SK-N-DZ (cell line): ENCODE data around the gene ANKRD36. TPM values are rescaled to one million over a fixed set of nuclear protein-coding genes. Genes with fewer than 3 reads are reported as not detected.
"Not testable (repeated sequence)": the region's sequence is repeated elsewhere in the genome, so short reads cannot be mapped to it uniquely, and the experiment has no call there.

Experiments used
- DNase-seq: peaks from one replicate; pipeline ENCODE4 v3.0.0-alpha.2; 2015; ENCODE audit warnings: low spot score
- polyA plus RNA-seq, 2 experiments: library from polyadenylated mRNA; depleted of rRNA; stranded (reverse); fragments of >200 nt; gene quantifications; 2 replicates each; pipeline ENCODE4 v1.2.3, GENCODE V29; 2014

ANKRD36 gene
- 4.1 and 6.9 TPM in 2 replicates for polyA plus RNA-seq (2014; cell fraction: cytosol; rRNA removed)
- 34.3 and 43.7 TPM in 2 replicates for polyA plus RNA-seq (2014; cell fraction: nucleus; rRNA removed)

DNA sequence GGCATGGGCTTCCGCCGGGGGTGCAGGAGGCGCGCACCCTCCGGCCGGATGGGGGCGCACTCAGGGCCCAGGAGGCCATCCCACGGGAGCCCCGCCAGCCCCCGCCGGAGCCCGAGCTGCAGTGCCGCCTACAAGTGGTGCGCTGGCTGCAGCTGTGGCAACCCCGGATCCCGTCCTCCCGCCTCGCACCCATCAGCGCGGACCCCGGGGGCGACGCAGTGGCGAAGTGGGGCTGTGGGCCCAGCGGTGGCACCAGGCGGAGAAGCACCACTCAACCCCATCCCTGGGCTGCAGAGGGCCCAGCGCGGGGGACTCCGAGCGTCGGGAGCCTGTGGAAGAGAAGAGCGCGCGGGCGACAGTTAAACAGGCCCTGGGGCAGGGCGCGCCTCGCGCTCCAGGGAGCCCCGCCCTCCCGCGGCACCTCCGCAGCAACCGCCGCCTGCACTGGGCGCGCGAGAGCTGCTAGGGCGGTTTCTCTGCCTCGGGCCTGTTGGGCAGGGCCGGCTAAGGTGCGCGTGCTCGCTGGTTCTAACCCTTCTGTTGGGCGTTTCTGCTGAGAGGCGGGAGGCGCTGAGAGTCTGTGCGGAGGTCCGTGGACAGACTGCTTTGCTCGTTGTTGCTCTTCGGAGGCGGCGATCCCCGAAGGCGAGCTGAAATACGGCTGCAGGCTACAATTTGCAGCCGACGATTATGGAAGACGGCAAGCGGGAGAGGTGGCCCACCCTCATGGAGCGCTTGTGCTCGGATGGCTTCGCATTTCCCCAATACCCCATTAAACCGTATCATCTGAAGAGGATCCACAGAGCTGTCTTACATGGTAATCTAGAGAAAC lies at the start of gene ANKRD36:
TSS of gene ANKRD36 (plus strand) at position 104 of the 832 bp plus-strand sequence. CDS start at position 691, 587 bp downstream.
- peak; percentile 88 for DNase-seq

DNA sequence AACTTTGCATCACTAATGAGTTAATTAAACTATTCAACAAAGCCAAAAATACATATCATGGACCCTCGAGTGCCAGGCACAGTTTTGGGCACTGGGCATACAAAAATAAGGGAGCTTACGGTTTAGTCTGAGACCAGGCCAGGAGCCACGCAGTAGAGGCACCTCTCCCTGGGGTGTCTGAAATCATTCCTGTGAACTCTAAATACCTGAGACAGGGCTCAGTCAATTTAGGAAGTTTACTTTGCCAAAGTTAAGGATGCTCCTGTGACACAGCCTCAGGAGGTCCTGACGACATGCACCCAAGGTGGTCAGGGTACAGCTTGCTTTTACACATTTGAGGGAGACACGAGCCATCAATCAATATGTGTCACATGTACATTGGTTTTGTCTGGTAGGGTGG lies 46.9 kb upstream of the ANKRD36 start:
- not testable (repeated sequence) for DNase-seq

DNA sequence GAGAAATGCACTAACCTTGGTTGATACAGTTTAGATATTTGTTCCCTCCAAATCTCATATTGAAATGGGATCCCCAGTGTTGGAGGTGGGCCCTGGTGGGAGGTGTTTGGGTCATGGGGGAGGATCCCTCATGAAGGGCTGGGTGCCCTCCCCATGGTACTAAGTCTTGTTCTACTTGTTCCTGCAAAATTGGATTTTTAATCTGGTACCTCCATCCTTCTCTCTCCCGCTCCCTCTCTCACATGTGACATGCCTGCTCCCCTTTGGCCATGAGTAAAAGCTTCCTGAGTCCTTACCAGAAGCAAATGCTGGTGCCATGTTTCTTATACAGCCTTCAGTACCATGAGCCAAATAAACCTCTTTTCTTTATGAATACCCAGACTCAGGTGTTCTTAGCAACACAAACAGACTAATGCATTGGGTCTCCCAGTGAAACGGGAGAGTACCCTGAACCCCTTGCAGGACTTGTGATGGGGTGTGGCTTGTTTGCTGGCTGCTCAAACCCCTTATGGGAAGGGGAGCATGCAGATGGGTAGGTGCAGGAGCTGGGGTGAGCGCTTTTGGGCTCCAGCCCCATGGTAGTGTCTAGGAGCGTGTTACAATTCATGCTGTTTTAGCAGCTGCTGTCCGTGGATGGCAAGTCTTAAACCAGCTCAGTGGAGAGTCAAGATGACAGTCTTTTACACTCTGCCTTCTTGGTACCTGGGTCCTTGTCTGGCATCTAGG lies 45.5 kb upstream of the ANKRD36 start:
- DNase-seq = no peak

DNA sequence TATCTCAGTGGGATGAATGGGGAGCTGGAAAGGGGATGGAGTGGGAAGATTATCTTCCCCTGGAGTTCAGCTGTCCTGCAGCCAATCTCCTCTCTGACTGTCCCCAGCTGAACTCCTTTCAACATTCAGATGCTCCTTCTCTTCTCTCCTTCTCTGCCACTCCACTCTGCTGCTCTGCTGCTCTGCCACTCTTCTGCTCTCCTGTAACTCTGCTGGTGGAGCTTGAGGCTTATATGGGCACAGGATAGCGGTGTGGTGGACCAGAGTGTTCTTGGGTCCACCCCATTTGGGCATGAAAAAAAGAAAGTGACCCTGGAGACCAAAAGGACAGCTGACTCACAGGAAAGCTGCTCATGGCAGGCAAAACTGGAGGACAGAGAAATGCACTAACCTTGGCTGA lies 44.9 kb upstream of the ANKRD36 start:
- no peak for DNase-seq

DNA sequence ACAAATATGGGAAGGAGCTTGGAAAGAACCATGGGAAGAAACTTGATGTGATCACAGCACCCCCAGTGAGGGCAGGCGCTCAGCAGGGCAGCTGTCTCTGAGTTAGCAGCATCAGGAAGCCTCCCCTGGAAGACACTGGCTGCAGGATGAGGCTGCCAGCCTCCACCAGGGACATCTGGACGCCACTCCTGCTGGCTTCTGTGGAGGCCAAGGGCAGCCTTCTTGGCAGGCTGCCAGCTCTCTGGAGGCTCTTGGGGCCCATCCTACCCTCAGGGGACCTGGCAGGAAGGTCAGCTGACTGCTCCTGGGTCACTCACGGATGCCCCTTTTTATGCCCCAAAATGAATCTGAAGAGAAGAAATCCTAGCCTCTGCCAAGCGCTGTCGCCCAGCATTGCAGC lies 44.2 kb upstream of the ANKRD36 start:
- DNase-seq = peak; percentile 36

DNA sequence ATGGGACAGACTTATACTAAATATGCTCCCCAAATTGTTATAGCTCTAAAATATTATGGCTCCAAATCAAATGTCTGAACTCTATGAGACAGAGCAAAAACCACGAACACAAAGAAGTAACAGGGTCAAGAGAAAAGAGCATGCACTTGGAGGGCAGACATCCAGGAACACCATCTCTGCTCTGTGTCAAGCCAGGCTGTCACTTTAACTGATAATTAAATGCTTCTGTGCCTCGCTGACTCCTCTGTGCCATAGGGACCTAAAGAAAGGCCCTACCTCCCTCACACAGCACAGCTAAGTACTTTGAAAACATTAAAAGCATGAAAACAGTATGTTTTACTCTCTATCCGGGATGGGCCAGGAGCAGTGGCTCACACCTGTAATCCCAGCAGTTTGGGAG lies 42.0 kb upstream of the ANKRD36 start:
- not testable (repeated sequence) for DNase-seq

DNA sequence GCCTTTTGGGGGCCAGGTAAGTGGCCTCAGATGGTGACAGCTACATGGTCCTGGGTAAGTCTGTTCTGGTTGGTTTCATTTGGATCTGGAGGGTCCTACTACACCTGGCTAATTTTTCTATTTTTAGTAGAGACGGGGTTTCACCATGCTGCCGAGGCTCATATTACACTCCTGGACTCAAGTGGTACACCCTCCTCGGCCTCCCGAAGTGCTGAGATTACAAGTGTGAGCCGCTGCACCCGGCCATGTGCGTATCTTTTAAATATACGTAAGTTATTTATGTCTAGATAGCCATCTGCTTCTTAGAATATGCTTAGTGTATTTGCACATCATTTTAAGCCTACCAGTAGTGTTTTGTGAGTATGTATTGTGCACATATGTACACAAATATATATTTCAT lies 35.7 kb upstream of the ANKRD36 start:
- DNase-seq = not testable (repeated sequence)

DNA sequence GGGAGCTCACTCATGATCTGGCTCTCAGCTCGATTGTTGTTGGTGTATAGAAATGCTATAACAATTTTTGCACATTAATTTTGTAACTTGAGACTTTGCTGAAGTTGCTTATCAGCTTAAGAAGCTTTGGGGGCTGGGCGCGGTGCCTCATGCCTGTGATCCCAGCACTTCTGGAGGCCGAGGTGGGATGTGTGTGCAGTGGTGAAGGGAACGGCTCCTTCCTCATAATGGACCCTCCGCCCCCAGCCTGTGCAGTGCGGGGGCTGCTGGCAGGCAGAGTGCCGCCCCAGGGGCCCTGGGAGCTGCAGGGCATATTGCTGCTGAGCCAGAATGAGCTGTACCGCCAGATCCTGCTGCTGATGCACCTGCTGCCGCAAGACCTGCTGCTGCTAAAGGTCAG lies 32.1 kb upstream of the ANKRD36 start:
- DNase-seq = not testable (repeated sequence)

DNA sequence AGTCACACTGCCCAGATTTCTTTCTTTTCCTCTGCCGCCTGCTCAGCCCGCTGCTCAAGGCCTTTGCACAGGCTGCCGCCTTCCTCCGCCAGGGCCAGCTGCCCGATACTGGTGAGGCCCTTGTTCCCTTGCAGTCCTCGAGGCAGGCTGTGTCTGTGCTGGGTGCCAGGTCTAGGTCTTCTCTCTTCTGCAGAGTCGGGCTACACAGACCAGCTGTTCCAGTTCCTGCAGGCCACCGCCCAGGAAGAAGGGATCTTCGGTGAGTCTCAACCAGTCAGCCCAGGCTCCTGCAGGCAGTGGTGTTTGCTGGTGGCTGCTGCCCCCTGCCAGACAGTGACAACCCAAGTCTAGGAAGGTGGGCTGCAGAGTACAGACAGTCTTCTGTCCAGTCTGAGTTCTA lies 30.7 kb upstream of the ANKRD36 start:
- peak; percentile 50 for DNase-seq

DNA sequence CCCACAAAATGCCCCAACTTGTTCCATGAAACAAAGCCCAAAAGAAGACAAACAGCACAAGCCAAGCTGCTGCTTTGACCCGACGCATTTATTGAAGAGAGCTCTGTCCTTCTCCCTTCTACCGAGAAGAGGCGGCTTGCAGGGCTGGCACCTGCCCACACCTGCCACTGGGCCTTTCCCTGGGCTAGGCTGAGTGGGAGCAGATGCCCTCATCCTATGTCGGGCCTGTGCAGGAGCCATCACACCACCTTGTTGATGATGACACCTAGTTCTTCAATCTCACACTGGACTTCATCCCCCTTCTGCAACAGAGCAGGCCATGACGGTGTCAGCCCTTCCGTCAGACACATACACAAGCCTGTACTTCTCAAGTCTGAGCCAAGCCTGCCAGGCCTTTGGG lies 29.4 kb upstream of the ANKRD36 start:
- not testable (repeated sequence) for DNase-seq

DNA sequence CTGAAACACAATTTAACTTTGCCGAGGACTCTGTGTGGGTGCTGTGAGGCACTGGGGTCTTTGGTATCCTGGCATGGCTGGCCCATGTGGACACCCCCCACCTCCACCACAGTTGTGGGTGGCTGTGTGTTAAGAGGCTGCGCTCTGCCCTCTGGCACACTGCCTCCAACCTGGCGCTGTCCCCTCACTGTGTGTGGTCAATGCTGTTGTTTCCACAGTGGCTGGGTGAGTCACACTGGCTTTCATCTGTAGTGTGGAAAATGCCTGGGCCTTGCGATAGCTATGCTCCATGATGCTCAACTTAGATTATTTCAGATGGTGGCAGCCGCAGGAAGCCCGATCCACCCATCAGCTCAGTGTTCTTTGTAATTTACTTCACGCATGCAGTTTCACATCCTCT lies 27.9 kb upstream of the ANKRD36 start:
- DNase-seq = not testable (repeated sequence)

DNA sequence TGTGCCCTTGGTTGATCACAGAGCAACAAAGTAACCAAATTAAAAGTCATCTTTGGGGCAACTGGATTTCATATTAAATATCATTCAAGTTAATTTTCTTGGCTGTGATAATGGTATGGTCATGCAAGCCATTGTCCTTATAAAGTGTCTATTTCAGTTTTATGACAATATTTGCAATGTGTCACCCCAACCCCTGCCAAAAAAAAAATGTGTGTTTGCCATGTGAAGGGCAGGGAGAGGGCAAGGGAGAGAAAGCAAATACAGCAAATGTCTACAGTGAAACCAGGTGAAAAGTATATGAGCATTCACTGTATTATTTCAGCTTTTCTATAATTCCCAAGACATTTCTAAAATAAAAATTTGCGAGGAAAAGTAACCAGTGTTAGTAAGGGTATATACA lies 24.2 kb upstream of the ANKRD36 start:
- not testable (repeated sequence) for DNase-seq

DNA sequence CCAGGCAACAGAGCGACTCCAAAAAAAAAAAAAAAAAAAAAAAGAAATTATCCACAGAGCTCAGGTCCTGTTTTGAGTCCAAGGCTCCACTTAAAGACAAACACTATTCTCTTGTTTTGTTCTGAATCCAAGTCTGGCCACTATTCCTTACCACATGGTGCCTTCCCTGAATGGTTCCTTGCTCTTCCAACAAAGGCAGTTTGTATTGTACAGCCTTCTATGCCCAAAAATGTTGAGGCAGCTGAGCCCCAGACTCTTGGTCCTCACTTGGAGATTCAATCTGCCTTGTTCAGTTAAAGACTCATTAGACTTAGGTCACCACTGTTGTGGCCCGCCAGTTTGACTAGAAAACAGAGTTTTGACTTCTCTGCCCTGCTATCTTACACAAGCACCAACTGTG lies 20.0 kb upstream of the ANKRD36 start:
- not testable (repeated sequence) for DNase-seq

DNA sequence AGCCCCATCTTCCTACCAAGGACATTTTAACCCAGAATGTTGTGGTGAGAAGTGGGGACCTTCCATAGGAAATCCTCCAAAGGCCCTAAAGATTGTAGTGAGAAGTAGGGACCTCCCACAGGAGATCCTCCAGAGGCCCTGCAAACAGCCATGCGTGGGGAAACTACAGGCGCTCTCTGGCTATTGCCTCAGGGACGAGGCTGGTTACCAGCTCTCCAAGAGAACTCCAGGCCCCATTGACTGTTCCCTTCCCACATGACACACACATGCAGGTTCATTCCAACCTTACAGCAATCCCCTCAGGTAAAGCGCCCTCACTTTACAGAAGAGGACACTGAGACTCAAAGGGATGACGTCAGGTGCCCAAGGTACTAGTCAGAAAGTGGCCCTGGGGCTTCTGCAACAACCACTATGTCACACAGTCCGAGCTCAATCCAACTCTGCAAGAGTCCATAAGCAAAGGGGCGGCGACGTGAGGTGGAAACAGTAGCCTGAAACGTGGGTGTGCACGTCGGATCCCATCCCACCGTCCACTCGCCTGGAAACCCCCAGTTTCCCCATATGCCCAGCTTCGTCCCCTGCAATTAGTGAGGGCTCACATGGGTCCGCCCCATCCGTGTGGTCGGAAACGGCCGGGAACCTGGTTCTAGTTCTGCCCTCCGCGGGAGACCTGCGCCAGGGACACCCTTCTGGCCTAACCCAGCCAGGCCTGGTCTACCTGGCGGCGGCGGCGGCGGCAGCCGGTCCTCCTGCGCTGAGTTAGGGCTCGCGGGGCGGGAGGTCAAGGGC lies 18.8 kb upstream of the ANKRD36 start:
- not testable (repeated sequence) for DNase-seq

DNA sequence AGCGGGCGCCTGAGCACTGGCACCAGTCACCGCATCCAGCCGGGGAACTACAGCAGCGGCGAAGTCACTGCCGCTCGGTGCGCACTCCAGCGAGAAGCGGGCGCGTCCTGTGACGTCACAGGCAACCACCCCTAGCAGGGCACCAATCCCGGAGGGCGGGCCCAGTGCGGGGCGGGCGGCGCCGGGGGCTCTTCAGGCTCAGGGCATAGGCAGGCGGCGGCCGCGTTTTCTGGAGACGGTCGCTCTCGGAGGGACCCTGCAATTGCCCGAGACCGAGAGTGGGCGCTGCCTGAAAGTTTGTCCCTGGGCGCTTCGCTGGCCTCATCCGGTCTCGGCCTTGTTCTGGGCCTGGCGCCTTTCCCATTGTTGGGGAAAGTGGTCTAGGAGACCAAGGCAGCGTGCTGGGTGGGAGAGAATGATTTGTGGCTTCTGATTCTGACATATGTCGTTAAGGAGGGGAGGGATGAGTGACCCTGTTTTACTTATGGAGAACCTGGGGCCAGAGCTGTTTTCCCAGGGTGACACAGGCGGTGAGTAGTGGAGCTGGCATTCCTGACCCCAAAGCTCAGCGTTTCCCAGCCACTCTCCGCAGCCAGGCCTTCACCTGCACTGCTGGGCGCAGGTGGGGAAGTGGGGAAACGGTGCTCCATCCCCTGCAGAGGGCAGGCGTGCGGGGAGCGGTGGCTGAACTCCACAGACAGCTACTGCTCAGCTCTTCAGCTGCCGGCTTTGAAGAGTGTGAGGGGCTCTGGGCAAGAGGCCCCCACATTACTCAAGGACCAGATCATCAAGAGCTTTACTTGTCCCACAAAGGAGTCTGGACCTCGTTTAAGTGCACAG lies 18.0 kb upstream of the ANKRD36 start, which contains the start of gene FAHD2B:
TSS of gene FAHD2B (minus strand) at position 111 of the 840 bp plus-strand sequence. CDS start 3,176 bp downstream, outside the sequence.
- DNase-seq = peak; percentile 67

DNA sequence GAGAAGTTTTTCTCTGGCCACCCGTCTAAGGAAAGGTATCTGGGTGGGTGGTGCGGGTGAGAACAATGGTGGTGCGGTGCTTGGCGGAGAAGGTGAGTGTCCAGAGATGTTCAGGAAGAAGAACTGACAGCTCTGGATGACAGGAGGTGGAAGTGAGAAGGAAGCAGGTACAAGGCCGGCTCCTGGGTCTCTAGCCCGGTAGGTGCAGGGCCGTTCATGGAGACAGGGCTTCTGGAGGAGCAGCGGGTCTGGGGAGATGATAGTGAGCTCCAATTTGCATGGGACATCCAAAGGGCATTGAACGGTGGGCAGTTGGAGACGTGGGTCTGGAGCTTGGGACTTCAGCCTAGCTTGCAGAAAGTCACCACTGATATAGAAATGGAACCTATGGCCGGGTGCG lies 17.3 kb upstream of the ANKRD36 start:
- no peak for DNase-seq

DNA sequence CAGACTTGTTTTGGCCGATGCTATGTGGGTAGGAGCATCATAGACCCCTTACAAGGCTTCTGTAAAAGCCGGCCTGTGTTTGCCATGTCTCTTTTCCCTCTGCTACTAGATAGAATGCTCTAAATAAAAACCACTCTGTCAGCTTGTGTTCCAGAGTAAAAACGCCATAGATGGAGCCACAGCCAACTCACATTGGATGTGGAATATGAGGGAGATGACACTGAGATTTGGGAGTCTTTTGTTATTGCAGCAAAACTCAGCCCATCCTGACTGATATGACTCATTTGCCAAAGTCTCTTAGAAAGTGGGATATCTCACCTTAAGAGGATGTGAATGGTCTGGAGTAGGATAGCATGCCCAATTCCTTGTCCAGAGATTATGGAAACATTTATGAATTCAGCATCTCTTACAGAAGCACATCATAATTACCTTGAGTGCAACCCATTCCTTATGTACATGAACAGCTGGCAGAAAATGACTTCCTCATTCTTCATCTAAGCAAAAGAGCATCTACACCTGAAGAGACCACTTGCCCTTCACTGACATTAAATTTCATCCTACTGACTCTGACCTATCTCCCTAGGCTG lies 14.1 kb upstream of the ANKRD36 start:
- not testable (repeated sequence) for DNase-seq

DNA sequence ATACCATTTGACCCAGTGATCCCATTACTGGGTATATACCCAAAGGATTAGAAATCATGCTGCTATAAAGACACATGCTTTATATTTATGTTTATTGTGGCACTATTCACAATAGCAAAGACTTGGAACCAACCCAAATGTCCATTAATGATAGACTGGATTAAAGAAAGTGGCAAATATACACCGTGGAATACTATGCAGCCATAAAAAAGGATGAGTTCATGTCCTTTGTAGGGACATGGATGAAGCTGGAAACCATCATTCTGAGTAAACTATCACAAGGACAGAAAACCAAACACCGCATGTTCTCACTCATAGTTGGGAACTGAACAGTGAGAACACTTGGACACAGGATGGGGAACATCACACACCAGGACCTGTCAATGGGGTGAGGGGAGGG lies 6.1 kb upstream of the ANKRD36 start:
- DNase-seq = not testable (repeated sequence)

DNA sequence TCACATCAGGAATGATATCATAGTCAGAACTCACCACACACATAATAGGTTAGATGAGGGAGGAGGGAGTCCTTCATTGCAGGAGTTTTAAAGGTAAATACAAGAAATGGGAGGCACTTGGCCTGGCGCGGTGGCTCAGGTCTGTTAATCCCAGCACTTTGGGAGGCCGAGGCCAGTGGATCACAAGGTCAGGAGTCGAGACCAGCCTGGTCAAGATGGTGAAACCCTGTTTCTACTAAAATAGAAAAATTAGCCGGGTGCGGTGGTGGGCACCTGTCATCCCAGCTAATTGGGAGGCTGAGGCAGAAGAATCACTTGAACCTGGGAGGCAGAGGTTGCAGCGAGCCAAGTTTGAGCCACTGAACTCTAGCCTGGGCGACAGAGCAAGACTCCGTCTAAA lies 1.7 kb upstream of the ANKRD36 start:
- not testable (repeated sequence) for DNase-seq

DNA sequence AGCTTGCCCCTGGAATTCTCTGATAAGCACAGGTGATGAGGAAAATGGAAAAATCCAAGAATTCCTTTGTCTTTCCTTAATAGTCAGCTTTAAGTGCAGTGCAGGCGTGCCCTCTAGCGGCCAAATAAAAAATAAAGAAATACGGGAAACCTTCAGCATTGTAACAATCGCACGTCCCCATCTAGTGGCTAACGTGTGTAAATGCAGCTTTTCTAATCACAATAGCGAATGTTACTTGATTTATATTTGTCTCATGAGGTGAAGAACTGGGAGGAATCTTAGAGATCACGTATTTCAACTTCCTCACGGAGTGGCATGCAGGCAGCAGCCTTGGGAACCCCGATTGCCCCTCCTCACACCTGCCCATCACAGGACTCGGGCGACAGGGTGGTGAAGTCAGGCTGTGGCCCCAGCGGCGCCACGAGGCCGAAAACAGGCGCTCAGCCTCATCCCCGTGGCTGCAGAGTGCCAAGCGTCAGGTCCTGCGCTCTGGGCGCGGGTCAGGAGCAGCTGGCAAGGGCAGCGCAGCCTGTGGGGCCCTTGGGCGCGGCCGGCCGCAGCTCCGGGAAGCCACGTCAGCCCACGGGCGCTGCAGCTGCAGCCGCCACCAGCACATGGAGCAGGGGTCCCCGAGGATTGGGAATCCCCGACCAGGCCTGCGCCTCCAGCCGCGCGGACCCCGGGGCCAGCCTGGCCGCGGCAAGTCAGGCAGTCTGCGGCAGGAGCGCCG lies 468 bp upstream of the ANKRD36 start:
- DNase-seq = peak; percentile 78
